HL-60 (cell line): ENCODE results near the gene ZNF512.

Source experiments
- GABPA ChIP-seq: IDR thresholded peaks from 2 replicates; pipeline ENCODE4 v1.6.1; 2012; ENCODE audit warnings: low read depth
- POLR2AphosphoS5 ChIP-seq: IDR thresholded peaks from 2 replicates; pipeline ENCODE4 v1.6.1; 2012; ENCODE audit warnings: low read depth
- SPI1 ChIP-seq: IDR thresholded peaks from 2 replicates; pipeline ENCODE4 v1.6.1; 2012; ENCODE audit warnings: low read depth, mild to moderate bottlenecking, borderline replicate concordance
- TF ChIP-seq, protein P1 (sequence below): IDR thresholded peaks from one replicate; pipeline ENCODE4 v1.5.1; 2011; ENCODE audit warnings: low read length, control low read depth, inconsistent platforms; ENCODE audit not compliant: insufficient read depth
- TF ChIP-seq, protein P2 (sequence below): IDR thresholded peaks from 2 replicates; pipeline ENCODE4 v1.6.1; 2012; ENCODE audit warnings: low read depth; ENCODE audit not compliant: insufficient replicate concordance

DNA sequence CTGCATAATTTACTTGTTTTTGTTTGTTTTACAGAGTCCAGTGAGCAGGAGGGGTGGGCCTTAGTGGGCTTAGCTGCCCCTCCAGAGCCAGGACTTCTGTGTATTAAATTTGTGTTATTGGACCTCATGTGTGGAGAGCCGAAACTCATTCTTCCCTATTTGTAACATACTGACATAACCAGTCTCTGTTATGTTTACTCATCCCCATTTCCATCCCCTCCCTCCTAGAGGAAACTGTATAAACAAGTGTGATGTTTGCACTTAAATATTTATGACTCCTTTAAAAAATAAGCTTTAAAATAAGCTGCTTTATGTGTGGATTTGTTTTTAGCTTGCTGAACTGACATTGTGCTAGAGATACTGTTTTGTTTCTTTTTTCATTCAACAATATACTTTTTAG, 13.8 kb downstream of the ZNF512 start:
- TF ChIP-seq, protein P1, sequence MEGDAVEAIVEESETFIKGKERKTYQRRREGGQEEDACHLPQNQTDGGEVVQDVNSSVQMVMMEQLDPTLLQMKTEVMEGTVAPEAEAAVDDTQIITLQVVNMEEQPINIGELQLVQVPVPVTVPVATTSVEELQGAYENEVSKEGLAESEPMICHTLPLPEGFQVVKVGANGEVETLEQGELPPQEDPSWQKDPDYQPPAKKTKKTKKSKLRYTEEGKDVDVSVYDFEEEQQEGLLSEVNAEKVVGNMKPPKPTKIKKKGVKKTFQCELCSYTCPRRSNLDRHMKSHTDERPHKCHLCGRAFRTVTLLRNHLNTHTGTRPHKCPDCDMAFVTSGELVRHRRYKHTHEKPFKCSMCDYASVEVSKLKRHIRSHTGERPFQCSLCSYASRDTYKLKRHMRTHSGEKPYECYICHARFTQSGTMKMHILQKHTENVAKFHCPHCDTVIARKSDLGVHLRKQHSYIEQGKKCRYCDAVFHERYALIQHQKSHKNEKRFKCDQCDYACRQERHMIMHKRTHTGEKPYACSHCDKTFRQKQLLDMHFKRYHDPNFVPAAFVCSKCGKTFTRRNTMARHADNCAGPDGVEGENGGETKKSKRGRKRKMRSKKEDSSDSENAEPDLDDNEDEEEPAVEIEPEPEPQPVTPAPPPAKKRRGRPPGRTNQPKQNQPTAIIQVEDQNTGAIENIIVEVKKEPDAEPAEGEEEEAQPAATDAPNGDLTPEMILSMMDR: no peak
- no peak for TF ChIP-seq SPI1
- no peak for TF ChIP-seq POLR2AphosphoS5
- TF ChIP-seq, protein P2, sequence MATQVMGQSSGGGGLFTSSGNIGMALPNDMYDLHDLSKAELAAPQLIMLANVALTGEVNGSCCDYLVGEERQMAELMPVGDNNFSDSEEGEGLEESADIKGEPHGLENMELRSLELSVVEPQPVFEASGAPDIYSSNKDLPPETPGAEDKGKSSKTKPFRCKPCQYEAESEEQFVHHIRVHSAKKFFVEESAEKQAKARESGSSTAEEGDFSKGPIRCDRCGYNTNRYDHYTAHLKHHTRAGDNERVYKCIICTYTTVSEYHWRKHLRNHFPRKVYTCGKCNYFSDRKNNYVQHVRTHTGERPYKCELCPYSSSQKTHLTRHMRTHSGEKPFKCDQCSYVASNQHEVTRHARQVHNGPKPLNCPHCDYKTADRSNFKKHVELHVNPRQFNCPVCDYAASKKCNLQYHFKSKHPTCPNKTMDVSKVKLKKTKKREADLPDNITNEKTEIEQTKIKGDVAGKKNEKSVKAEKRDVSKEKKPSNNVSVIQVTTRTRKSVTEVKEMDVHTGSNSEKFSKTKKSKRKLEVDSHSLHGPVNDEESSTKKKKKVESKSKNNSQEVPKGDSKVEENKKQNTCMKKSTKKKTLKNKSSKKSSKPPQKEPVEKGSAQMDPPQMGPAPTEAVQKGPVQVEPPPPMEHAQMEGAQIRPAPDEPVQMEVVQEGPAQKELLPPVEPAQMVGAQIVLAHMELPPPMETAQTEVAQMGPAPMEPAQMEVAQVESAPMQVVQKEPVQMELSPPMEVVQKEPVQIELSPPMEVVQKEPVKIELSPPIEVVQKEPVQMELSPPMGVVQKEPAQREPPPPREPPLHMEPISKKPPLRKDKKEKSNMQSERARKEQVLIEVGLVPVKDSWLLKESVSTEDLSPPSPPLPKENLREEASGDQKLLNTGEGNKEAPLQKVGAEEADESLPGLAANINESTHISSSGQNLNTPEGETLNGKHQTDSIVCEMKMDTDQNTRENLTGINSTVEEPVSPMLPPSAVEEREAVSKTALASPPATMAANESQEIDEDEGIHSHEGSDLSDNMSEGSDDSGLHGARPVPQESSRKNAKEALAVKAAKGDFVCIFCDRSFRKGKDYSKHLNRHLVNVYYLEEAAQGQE: no peak
- TF ChIP-seq GABPA: no peak
